ENCODE measurements around the gene GUCA1A.
"Not testable (repeated sequence)": the region's sequence is repeated elsewhere in the genome, so short reads cannot be mapped to it uniquely, and the experiment has no call there.

Gene GUCA1A

DNA sequence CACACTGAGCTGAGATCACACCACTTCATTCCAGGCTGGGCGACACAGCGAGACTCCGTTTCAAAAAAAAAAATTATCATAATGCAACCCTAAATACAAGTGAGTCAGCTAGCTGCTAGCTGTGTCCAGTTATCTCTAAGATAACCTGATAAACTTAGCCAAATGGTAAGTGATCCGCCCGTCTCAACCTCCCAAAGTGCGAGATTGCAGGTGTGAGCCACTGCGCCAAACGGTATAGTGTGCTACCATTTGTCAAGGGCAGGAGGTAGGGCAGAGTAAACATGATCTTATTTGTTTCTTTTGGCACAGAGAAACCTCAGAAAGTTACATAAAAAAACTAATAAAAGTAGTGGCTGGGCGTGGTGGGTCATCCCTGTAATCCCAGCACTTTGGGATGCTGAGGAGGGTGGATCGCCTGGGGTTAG is 26.0 kb upstream of the GUCA1A start:
- Histone ChIP-seq H3K36me3 (ENCODE audit: control insufficient read depth, insufficient read depth, low read length) (no peaks in the 10 kb centered on the region), H3K9me3 (ENCODE audit: control insufficient read depth, low read length) (no peaks in the 10 kb centered on the region), H3K4me1 (ENCODE audit: control insufficient read depth, insufficient read depth, low read length) (no peaks in the 10 kb centered on the region), H3K4me3 (ENCODE audit: insufficient read depth, low read depth, low read length) (no peak overlapping the region), H3K27me3 (ENCODE audit: control insufficient read depth, insufficient read depth, low read length, poor library complexity, severe bottlenecking) (peaks cover 17% of the 10 kb centered on the region), H3K27ac (ENCODE audit: insufficient read depth, low read depth, low read length, poor library complexity, severe bottlenecking) (no peak overlapping the region)
- WGBS, 2 experiments, result 91 to 98% methylated on average over 10 of the region's 10 CpGs

DNA sequence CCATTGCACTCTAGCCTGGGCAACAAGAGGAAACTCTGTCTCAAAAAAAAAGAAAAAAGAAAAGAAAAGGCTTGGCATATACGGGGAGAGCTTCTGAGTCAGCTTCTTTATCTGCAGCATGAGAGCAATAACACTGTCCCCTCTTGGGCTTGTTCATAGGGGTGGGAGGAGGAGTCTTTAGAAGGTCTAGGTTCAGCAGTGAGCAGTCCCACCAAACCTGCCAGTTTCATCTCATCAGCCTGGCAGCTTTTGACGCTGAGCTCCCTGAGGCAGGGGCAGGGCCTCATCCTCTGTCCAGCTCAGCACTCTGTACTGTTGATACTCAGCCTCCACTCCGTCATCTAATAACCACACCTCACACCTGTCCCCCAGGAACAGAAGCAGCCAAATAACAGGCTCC is 25.1 kb upstream of the GUCA1A start:
- no peaks in the 10 kb centered on the region for H3K9me3 ChIP-seq (ENCODE audit: control insufficient read depth, low read length)
- H3K27me3 ChIP-seq (ENCODE audit: control insufficient read depth, insufficient read depth, low read length, poor library complexity, severe bottlenecking), result peaks cover 8% of the 10 kb centered on the region
- H3K27ac ChIP-seq (ENCODE audit: insufficient read depth, low read depth, low read length, poor library complexity, severe bottlenecking), result no peak overlapping the region
- no peaks in the 10 kb centered on the region for H3K4me1 ChIP-seq (ENCODE audit: control insufficient read depth, insufficient read depth, low read length)
- H3K4me3 ChIP-seq (ENCODE audit: insufficient read depth, low read depth, low read length), result no peak overlapping the region
- WGBS, 2 experiments, result 86 to 88% methylated on average over 3 of the region's 3 CpGs
- no peaks in the 10 kb centered on the region for H3K36me3 ChIP-seq (ENCODE audit: control insufficient read depth, insufficient read depth, low read length)

- no peaks in the 10 kb centered on the region for H3K36me3 ChIP-seq (ENCODE audit: control insufficient read depth, insufficient read depth, low read length)
- H3K27ac ChIP-seq (ENCODE audit: insufficient read depth, low read depth, low read length, poor library complexity, severe bottlenecking), result no peak overlapping the region
- H3K27me3 ChIP-seq (ENCODE audit: control insufficient read depth, insufficient read depth, low read length, poor library complexity, severe bottlenecking), result no peaks in the 10 kb centered on the region
- no peaks in the 10 kb centered on the region for H3K4me1 ChIP-seq (ENCODE audit: control insufficient read depth, insufficient read depth, low read length)
- H3K9me3 ChIP-seq (ENCODE audit: control insufficient read depth, low read length), result no peaks in the 10 kb centered on the region
- no peak overlapping the region for H3K4me3 ChIP-seq (ENCODE audit: insufficient read depth, low read depth, low read length)
- WGBS, 2 experiments, result 93 to 94% methylated on average over 8 of the region's 8 CpGs
Measured at GRCh38 chr6:42150254-42150653, 22.9 kb upstream of the GUCA1A start.

DNA sequence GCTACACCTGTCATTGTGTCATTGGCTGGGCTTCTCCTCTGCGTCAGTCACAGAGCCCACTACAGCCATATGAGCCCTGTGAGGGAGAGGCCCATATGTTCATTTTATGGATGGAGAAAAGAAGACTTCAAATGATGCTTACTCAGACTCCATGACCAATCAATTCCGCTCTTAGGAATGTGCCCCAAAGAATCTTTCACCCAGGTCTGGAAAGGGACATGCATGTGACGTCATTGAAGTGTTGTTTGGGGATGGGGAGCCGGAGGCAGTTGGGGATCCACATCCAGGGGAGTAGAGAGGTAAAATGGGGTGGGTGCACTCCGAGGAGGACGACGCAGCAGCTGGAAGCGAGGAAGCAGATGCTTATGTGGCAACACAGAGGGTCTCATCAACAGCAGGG is 21.1 kb upstream of the GUCA1A start:
- Histone ChIP-seq H3K9me3 (ENCODE audit: control insufficient read depth, low read length) (no peaks in the 10 kb centered on the region), H3K4me3 (ENCODE audit: insufficient read depth, low read depth, low read length) (no peak overlapping the region), H3K4me1 (ENCODE audit: control insufficient read depth, insufficient read depth, low read length) (no peaks in the 10 kb centered on the region), H3K27ac (ENCODE audit: insufficient read depth, low read depth, low read length, poor library complexity, severe bottlenecking) (no peak overlapping the region), H3K36me3 (ENCODE audit: control insufficient read depth, insufficient read depth, low read length) (no peaks in the 10 kb centered on the region), H3K27me3 (ENCODE audit: control insufficient read depth, insufficient read depth, low read length, poor library complexity, severe bottlenecking) (no peaks in the 10 kb centered on the region)
- WGBS, 2 experiments, result 83 to 89% methylated on average over 8 of the region's 8 CpGs

DNA sequence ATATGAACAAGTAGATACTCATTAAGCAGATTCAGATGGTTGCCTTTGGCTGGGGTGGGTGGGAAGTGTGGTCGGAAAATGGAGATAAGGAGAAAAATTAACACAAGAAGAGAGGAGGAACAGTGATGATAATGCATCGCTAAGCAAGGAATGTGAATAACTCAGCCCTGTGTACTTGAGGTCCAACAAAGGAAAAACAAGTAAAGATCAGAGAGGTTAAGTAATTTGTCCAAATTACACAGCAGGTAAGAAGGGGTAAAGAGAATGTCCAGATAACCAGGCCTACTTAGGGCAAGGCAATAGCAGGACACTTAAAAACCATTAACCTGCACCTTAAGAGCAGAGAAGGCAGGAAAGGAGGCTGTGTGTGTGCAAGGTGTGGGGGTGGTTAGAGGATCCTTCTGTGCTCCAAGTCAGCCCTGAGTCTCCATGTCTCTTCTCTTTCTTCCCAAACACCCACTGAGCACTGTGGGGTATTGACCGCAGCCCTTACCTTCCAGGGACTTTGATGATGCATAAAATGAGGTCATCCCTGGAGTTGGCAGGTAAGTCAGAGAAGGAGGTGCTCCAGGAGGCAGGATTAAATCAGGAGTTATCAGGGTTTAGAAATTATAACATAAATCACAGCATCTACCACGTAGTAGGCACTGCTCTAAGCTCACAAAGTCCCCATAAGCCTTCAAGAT is 20.5 kb upstream of the GUCA1A start:
- H3K9me3 ChIP-seq (ENCODE audit: control insufficient read depth, low read length); H3K4me3 ChIP-seq (ENCODE audit: insufficient read depth, low read depth, low read length); H3K27me3 ChIP-seq (ENCODE audit: control insufficient read depth, insufficient read depth, low read length, poor library complexity, severe bottlenecking); H3K36me3 ChIP-seq (ENCODE audit: control insufficient read depth, insufficient read depth, low read length); H3K4me1 ChIP-seq (ENCODE audit: control insufficient read depth, insufficient read depth, low read length); H3K27ac ChIP-seq (ENCODE audit: insufficient read depth, low read depth, low read length, poor library complexity, severe bottlenecking): not testable (repeated sequence)
- 88 to 91% methylated on average over 3 of the region's 4 CpGs for WGBS, 2 experiments

DNA sequence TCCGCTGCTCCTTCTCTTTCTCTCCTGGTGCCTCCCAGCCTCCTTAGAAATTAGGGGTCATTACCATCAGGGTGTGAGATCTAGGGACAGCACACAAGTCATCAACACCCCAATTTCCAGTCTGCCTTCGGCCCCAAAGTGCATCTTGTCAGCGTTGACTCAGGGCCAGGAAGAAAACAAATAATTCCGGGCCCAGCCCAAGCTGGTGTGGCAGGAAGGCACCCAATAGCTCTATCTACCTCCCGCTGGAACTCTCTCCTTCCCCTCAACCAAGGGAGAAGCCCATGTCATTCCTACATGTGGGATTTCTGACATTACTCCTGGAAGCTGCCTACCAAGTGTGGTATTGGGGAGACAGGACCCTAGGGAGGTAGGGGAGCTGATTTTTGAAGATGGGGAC is 19.2 kb upstream of the GUCA1A start:
- H3K36me3 ChIP-seq (ENCODE audit: control insufficient read depth, insufficient read depth, low read length), result no peaks in the 10 kb centered on the region
- no peak overlapping the region for H3K4me3 ChIP-seq (ENCODE audit: insufficient read depth, low read depth, low read length)
- 89 to 93% methylated on average over 5 of the region's 5 CpGs for WGBS, 2 experiments
- no peaks in the 10 kb centered on the region for H3K4me1 ChIP-seq (ENCODE audit: control insufficient read depth, insufficient read depth, low read length)
- H3K27ac ChIP-seq (ENCODE audit: insufficient read depth, low read depth, low read length, poor library complexity, severe bottlenecking), result no peak overlapping the region
- no peaks in the 10 kb centered on the region for H3K27me3 ChIP-seq (ENCODE audit: control insufficient read depth, insufficient read depth, low read length, poor library complexity, severe bottlenecking)
- no peaks in the 10 kb centered on the region for H3K9me3 ChIP-seq (ENCODE audit: control insufficient read depth, low read length)

- no peaks in the 10 kb centered on the region for H3K36me3 ChIP-seq (ENCODE audit: control insufficient read depth, insufficient read depth, low read length)
- H3K4me1 ChIP-seq (ENCODE audit: control insufficient read depth, insufficient read depth, low read length), result no peaks in the 10 kb centered on the region
- H3K4me3 ChIP-seq (ENCODE audit: insufficient read depth, low read depth, low read length), result no peak overlapping the region
- H3K27me3 ChIP-seq (ENCODE audit: control insufficient read depth, insufficient read depth, low read length, poor library complexity, severe bottlenecking), result no peaks in the 10 kb centered on the region
- no peaks in the 10 kb centered on the region for H3K9me3 ChIP-seq (ENCODE audit: control insufficient read depth, low read length)
- H3K27ac ChIP-seq (ENCODE audit: insufficient read depth, low read depth, low read length, poor library complexity, severe bottlenecking), result no peak overlapping the region
Measured at GRCh38 chr6:42154461-42155209, 18.5 kb upstream of the GUCA1A start.

GRCh38 chr6:42155293-42155692 is 17.9 kb upstream of the GUCA1A start:
- Histone ChIP-seq H3K27me3 (ENCODE audit: control insufficient read depth, insufficient read depth, low read length, poor library complexity, severe bottlenecking) (no peaks in the 10 kb centered on the region), H3K27ac (ENCODE audit: insufficient read depth, low read depth, low read length, poor library complexity, severe bottlenecking) (no peak overlapping the region), H3K4me3 (ENCODE audit: insufficient read depth, low read depth, low read length) (no peak overlapping the region), H3K36me3 (ENCODE audit: control insufficient read depth, insufficient read depth, low read length) (no peaks in the 10 kb centered on the region), H3K9me3 (ENCODE audit: control insufficient read depth, low read length) (no peaks in the 10 kb centered on the region), H3K4me1 (ENCODE audit: control insufficient read depth, insufficient read depth, low read length) (no peaks in the 10 kb centered on the region)
- WGBS, 2 experiments, result 93 to 94% methylated on average over 4 of the region's 4 CpGs

DNA sequence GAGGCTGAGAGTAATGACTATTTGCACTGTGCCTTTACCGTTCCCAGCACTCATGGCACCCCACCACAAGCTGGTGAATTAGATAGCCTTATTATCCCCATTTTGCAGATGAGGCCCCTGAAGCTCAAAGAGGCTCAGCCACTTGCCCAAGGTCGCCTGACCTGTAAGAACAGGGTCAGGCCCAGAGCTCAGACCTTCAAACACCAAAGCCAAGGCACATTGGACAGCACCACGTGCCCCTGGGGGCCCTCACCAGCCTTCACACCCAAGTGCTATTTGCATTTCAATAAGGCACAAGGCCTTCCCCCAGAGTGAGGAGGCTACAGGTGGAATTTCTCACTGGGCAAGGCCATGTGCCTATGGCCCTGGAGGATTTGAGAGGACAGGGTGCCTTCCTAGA is 16.5 kb upstream of the GUCA1A start:
- H3K4me3 ChIP-seq (ENCODE audit: insufficient read depth, low read depth, low read length), result no peak overlapping the region
- 57 to 68% methylated on average over 3 of the region's 3 CpGs for WGBS, 2 experiments
- H3K4me1 ChIP-seq (ENCODE audit: control insufficient read depth, insufficient read depth, low read length), result no peaks in the 10 kb centered on the region
- no peaks in the 10 kb centered on the region for H3K36me3 ChIP-seq (ENCODE audit: control insufficient read depth, insufficient read depth, low read length)
- no peak overlapping the region for H3K27ac ChIP-seq (ENCODE audit: insufficient read depth, low read depth, low read length, poor library complexity, severe bottlenecking)
- H3K9me3 ChIP-seq (ENCODE audit: control insufficient read depth, low read length), result no peaks in the 10 kb centered on the region
- no peaks in the 10 kb centered on the region for H3K27me3 ChIP-seq (ENCODE audit: control insufficient read depth, insufficient read depth, low read length, poor library complexity, severe bottlenecking)

GRCh38 chr6:42158011-42158410 is 15.2 kb upstream of the GUCA1A start:
- no peak overlapping the region for H3K4me3 ChIP-seq (ENCODE audit: insufficient read depth, low read depth, low read length)
- H3K27me3 ChIP-seq (ENCODE audit: control insufficient read depth, insufficient read depth, low read length, poor library complexity, severe bottlenecking), result no peaks in the 10 kb centered on the region
- H3K4me1 ChIP-seq (ENCODE audit: control insufficient read depth, insufficient read depth, low read length), result peaks cover 2% of the 10 kb centered on the region
- 92 to 98% methylated on average over 2 of the region's 2 CpGs for WGBS, 2 experiments
- no peaks in the 10 kb centered on the region for H3K36me3 ChIP-seq (ENCODE audit: control insufficient read depth, insufficient read depth, low read length)
- H3K27ac ChIP-seq (ENCODE audit: insufficient read depth, low read depth, low read length, poor library complexity, severe bottlenecking), result no peak overlapping the region
- no peaks in the 10 kb centered on the region for H3K9me3 ChIP-seq (ENCODE audit: control insufficient read depth, low read length)

All from ectodermal cell (in vitro differentiated cells).